Nasal cavity respiratory epithelium epithelial cell of viscerocranial mucosa (primary cell): ENCODE results near the gene SERP1. TPM values are rescaled to one million over a fixed set of nuclear protein-coding genes. Genes with fewer than 3 reads are reported as not detected.

ENCODE experiments used
- total RNA-seq: library from RNA; depleted of rRNA; stranded (reverse); fragments of >200 nt; gene quantifications from 2 replicates; pipeline ENCODE4 v1.2.3, GENCODE V29; 2014

The SERP1 gene
- total RNA-seq, result 173 and 272 TPM in 2 replicates

GRCh38 chr3:150546226-150547044 lies at the start of gene SERP1, which contains the start of gene EIF2A:
SERP1 (minus strand) TSS chr3:150546496; CDS start chr3:150546135, 361 bp downstream.
EIF2A (plus strand) TSS chr3:150546787; CDS start chr3:150546803, 16 bp downstream.

Other genes starting within 250 kb of the SERP1 start
- gene TSC22D2, start 138.2 kb downstream of the SERP1 start, total RNA-seq, result 13.0 and 32.8 TPM in 2 replicates
- gene EIF2A, start 291 bp upstream of the SERP1 start, total RNA-seq, result 164 and 259 TPM in 2 replicates
- gene SELENOT, start 56.8 kb upstream of the SERP1 start, total RNA-seq, result 120 and 162 TPM in 2 replicates
- not detected in 2 replicates for gene ERICH6, start 157.4 kb upstream of the SERP1 start, total RNA-seq
- 60.5 and 109 TPM in 2 replicates for gene SIAH2, start 216.7 kb upstream of the SERP1 start, total RNA-seq